Astrocyte of the hippocampus (primary cell): ENCODE results near the gene DTNBP1.
A peak's percentile ranks its signal among the peaks of the same experiment; 100 is the strongest.

Experiments
- DNase-seq: peaks from one replicate; pipeline ENCODE4 v3.0.0; 2011; ENCODE audit warnings: low read depth, low spot score

DTNBP1 gene

DNA sequence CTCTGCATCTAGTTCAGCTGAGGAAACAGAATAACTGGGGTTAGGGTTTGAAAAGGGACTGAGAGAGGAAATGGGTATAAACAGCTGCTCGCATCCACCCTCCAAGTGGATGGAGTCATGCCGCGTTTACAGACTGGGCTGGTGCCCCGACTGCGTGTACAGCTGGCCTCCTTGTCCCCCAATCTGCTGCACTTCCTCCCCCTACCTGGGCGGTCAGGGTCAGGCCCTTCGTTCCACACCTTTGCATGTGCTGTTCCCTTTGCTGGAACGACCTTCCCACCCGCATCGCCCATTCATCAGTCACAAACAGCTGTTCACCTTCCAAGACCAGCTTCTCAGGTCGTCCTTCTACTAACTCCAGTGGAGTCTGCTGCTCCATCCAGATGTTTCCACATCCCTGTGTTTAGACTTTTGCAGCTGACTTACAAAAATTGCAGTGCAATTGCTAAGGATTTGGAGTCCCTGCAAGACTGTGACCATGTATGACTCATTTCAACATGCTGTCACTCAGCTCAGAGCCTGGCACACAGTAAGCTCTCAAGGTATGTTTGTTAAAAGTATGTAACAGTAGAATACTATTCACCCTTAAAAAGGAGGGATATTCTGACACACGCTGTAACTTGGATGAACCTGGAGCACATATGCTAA, 129.3 kb downstream of the DTNBP1 start:
- DNase-seq: no peak

DNA sequence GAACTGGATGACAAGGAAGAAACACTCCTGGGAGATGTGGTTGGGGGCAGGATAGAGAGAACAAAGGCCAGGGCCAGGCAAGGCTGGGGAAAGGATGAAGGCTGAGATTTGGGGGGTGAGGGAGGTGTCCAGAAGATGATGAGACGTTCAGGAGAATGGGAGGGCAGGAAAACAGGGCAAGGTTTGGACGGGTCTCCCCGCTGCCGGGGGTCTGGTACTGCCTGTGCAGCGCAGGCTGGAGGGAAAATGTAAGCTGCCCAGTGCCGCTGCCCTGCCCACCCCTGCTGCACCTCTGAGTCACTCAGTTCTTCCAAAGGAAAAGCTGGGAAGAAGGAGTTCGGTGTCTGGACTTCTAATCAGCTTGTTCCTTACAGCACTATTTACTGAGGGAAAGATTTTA, 130.9 kb downstream of the DTNBP1 start:
- DNase-seq: no peak

DNA sequence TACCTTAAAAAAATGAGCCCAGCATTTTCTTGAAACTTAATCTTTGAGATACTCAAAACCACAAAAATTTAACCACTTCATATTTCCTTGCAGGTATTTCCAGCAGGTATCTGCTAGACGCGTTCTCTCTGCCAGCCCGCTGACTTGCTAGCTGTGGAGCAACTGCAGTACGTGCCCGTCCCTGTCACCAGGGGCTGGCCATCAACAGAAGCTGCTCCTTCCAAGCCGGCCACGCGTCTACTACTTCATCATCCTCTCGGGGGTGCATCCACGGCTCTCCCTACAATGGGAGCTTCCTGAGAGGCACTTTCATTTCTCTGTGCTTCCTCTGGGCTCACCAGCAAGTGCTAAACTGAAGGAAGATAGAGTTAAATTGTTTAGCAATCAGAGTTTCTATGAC, 132.4 kb downstream of the DTNBP1 start:
- DNase-seq: no peak

DNA sequence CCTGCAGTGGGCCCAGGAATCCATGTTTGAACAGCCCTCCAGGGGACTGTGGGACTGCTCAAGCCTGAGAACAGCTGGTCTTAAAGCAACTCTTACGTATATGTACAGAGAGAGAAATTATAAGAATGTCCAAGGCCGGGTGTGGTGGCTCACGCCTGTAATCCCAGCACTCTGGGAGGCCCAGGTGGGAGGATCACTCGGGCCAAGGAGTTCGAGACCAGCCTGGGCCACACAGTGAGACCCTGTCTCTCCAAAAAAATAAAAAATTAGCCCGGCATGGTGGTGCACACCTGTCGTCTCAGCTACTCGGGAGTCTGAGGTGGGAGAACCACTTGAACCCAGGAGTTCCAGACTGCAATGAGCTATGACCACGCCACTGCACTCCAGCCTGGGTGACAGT, 134.0 kb downstream of the DTNBP1 start:
- DNase-seq: no peak

DNA sequence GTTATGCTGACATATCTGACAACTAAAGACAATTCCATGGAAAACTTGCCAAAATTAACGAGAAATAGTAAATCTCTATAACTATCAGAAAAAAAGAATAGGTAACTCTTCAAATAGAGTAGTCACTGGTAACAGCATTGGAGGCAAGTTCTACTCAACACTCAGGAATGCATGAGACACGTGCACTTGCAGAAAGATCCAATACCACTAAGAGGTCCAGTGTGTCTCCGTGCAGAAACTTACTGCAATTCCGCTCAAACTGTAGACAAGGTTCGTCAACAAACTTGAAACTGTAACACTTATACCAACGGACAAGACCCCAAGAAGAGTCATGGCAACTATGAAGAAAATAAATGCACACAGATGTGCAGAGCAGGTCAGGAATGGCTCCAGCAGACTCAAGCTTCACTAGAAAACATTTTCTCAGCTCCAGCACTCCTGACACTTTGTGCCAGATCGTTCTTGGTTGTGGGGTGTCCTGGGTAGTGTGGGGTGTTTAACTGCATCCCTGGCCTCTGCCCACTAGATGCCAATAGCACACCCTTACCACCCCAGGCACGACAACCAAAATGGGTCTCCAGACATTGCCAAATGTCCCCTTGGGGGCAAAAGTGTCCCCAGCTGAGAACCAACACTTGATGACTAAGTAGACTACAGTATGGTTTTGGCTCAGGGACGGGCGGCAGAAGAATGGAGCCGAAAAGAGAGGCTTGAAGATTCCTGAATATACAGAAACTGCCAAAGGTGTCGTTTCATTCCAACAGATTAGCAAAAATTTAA, 134.8 kb downstream of the DTNBP1 start:
- no peak for DNase-seq

DNA sequence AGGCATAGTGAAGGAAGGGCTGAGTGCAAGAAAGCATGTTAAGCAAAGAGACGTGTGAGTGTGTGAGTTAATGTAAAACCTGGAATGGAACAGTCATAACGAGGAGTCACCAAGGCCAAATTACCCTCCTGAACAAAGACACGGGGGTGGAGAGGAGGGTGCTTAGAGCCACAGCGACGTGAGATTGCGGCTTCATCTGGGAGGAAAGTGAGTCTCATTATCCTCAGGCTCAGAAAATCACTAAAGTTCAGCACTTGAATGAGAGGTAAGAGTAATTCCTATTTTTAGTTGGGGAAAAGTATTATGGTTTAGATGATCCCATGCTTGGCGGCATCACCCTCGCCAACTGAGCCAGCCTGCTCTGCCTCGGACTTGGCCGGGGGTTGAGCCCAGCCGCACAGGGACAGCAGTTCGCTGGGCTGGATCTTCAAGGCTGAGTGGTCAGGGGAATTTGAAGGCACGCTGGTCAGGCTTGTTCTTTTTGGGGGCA, 136.6 kb downstream of the DTNBP1 start:
- no peak for DNase-seq

DNA sequence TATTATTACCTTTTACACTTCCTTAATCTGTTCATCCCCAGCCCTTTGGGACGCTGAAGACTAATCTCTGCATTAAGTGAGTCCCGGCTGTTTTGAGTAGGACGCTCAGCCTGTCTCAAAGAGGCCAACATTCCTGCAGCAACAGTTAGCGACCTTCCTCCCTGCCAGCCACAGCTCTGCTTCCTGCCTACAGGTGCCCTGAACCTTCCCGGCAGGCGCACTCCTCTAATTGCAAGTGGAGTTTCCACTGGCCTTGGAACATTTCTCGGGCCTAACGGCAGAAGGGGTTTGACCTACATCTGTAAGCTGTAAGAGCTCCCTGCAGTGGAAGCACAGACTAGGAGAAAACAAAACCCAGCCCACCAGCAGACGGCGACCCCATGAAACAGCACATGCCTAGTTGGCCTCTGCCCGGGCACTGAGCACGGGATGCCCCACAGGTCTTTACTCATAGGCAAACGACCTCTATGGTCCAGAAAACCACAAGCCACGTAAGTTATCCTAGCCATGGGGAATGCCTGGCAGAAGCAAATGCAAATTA, 137.9 kb downstream of the DTNBP1 start:
- DNase-seq: no peak

DNA sequence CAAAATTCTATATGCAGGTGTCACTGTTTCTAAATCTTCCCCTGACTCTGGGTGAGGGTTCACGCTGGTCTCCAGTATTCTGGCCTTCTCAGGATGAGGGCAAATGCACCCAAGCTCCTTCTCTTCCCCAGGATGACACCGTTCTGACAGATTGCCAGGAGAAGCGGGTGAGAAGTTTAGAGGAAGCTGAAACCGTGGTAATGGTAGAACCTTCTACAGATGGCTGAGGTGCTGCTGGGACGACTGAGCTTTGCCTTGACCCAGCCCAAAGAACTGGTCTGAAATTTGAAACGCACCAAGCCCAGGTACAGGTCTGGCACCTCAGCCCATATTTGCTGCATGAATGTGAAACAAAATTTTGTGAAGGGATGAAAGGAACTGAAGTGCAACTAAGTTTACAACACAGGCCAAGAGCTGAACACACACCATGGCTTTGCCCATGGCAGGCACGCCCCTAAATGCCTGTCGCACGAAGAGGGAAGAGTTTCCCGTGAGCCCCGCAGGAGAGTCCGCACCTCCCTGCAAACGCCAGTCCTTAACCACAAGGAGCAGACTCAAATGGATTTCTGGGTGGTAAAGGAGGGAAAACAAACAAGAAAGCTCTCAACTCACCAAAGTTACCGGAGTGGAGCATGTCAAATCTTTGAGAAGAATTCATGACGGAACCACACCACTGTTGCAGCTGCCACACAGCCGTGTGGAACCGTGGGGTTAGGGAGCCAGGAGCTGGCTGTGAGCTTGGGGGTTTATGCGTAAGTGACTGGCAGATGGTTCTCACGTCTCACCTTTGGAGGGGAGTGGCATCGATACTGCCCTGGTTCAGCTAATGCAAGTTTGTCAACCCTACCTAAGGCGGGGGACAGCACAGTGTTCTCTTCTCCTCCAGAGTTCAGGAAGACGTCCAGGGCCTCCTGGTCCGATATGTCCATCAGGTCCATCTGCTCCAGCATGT, 138.9 kb downstream of the DTNBP1 start:
- no peak for DNase-seq

DNA sequence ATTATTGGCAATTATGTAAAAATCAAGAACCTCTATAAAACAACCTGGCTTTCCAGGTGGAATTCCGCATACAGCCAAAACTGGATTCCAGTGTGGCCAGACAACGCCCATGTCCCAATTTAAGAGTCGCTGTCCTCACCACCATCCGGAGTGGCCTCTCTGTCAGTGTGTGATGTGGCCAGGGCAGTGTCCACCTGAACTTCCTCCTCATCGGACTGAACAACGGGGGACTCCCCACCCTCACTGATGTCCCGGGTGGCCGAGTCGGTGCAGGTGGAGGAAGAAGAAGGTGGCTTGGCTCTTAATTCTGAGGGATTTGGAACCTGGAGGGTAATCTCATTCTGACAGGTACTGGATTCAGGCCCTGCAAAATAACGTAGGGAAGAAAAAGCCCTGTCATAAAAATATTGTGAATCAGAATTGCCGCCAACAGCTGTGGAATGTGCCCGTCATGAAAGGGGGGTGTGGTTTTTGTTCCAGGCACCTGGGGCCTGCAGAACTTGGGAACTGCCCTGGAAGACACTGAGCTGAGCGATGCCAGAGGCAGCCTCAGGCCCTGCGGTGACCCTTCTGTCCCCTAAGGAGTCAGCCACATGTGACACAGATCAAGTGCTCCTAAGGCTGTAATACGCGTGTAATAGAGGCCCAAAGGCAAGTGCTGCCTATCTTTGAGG, 139.8 kb downstream of the DTNBP1 start:
- DNase-seq: no peak

DNA sequence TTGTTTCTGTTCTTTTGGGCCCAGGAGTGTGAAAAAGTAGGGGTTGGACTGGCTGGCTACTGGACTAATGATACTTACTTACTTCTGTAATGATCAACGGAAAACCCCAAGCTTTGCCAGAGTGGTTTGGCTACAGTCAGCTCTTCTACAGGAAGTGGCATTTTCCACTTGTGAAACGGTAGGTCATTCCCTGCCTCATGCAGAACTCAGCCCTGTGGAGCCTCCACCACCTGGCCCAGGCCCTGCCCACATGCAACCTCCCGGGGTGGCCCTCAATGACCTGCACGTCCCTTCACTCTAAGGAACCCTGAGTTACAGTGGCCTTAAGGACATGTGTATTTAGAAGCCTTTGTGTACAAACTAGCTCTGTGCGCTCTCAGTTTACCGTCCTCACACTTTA, 140.4 kb downstream of the DTNBP1 start:
- no peak for DNase-seq

DNA sequence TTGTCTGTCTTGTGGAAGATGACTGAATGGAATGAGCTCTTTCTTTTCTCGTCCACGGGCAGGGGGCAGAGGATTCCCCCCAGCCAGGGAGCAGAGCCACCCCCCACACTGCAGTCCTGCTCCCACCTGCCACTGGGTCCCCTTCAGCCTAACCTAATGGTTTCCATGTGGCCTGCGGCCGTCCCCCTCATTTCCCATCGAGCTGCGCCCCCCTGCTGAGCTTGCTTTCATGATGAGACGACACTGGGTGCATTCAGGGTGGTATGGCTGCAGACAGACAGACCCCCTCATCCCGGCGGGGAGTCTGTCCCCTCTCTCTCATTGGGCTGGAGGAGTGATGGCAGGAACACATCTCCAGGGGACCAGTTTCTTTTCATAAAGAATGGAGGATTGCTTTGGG, 140.8 kb downstream of the DTNBP1 start:
- no peak for DNase-seq

DNA sequence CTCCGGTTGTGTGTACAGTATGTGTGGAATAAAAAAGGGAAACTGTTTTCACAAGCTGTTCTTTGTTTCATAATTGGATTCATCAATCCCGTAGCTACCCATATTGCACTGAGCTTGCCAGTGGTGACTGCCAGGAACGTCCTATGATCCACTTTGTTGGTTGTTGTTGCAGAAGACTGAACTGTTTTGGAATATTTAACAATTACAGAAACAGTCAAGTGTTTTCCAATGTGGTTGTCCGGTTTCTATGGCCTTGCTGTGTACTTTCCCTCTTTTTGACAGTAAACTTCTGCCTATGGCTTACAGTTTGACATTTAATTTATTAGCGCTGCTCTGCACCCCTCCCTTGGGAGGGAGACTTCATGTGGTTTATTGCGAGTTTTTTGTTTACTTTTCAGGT, 141.2 kb downstream of the DTNBP1 start:
- no peak for DNase-seq

DNA sequence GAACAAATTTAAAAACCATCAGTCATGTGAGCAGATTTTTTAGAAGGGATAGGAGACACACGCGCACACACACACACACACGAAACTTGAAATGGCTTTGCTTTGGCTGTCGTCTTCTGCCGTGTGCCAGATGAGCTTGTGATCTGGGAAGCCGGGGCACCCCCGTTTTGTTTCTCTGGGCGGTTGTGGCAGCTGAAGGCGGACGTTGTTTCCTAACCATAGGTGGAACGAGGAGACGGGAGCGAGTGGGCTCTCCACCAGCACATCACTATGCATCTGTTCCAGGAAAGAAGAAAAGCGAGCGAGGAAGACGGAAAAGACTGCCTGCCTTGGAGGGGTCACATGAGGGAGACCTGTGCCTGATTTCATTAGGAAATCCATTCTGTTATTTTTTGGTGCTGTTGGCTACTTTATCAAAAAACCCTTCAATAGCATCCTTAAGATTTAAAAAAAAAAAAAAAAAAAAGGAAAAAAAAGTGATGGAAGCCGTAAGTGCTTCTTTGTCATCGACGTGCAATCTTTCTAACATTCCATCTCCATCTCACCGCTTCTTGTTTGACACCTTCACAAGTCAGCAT, 142.1 kb downstream of the DTNBP1 start:
- no peak for DNase-seq

DNA sequence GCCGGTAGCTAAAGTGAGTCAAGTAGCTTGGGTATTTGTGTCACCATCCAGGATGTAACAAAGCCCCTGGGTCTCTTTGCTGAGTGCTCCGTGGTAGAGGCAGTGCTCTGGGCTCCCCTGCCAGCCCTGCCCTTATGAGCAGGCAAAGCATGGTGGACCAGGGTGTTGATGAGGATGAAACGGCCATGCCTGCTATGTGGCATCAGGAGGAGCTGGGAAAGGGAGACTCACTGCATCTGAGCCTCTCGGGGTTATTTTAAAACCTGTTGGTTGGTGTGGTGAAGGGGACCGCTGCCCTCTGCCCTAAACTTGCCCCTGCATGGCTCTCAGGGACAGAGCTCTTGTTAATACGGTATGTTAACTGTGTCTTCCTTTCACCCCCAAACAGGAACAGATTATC, 143.1 kb downstream of the DTNBP1 start:
- DNase-seq: no peak

DNA sequence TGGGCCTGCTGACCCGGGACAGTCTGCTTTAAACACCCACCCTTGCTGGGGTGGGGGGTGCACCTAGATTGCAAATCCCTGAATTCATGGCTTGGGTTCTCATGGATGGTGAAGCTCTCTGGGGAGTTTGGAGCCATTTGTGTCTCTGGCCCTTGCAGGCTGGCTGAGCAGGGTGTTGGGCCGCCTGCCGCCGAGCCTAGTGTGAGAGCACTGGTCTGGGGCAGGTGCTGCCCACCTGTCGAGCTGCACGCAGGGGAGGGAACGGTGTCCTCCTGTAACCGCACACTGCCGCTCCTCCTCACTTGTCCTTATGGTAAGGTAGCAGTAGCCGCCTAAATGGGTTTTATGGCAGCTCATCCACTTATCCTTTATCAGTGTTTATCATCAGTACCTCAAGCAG, 143.9 kb downstream of the DTNBP1 start:
- DNase-seq: no peak

DNA sequence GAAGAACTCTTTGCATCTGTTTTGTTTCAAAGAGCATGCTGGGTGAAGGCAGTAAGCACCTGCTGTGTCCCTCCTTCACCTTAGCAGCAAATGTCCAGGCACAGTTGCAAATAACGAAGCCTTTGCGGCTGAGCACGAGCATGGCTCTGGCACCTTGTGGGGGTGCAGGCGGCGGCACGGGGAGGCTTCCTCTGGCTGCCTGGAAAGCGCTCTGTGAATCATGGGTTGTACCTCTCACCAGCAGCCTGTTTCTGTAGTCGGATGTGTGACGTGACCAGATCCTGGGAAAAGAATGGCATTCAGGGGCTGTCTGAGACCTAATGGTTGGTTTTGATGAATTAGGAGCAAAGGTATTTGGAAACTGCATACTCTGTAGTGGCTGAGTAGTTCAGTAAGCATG, 144.8 kb downstream of the DTNBP1 start:
- peak; percentile 77 for DNase-seq

DNA sequence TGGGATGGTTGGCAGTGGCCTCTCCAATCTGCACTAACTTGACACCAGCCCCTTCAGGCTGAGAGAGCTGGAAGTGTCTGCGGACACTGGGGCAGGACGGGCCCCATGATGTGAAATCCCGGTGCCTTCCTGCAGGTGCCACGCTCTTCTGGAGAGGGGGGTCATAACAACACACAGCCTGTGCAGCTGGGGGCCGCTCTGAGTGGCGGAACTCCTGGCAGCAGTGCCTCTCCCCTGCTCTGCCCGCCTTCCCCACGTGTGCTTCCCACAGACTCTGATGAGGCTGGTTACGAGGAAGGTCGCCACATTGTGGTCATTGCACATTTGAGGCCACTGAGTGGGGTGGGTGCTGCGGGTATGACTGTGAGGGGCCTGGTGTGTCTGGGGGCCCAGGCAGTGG, 145.2 kb downstream of the DTNBP1 start:
- no peak for DNase-seq

DNA sequence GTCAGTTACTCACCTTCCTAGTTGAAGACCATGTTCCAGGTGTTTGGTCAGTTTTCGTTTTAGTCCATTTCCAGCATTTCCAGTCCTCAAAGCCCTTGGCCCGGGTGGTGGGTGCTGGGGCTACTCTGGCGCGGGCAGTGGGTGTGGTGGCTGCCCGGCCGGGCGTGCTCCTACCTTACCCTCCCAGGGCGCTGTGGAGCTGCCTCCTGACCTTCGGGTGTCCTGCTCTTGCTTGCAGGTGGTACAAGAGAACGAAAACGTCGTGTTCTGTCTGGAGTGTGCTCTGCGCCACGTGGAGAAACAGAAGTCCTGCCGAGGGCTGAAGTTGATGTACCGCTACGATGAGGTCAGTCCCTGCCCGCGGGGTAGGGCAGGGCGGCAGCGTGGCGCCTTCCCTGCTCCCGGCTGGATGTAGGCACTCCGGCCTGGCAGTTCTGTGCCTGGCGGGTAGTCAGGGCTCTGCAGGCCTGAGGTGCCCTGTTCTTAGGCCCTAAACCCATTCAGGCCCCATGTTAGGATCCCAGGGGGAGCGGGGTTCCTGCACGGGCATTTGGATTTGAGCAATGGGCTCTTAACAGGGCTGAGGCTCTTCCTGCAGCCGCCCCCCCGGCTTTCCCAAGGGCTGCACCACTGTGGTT, 145.8 kb downstream of the DTNBP1 start:
- no peak for DNase-seq

DNA sequence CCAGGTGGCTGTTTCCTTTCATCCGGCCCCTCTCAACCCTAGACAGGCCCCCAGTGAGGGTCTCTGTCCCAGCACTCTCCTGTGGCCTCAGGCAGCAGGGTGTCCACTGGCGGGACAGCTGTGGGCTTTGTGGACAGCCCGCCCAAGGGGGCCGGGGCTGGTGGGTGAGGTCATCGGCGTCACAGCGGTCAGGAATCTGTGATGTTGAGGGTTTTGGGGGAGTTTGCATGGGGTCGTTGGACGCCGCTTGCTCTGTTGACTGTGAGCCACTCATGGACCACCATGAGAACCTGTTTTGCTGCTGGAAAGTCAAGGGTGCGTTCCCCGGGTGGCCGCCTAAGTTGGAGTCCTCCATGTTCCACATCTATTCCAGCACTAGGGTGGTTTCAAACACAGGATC, 146.4 kb downstream of the DTNBP1 start:
- no peak for DNase-seq

DNA sequence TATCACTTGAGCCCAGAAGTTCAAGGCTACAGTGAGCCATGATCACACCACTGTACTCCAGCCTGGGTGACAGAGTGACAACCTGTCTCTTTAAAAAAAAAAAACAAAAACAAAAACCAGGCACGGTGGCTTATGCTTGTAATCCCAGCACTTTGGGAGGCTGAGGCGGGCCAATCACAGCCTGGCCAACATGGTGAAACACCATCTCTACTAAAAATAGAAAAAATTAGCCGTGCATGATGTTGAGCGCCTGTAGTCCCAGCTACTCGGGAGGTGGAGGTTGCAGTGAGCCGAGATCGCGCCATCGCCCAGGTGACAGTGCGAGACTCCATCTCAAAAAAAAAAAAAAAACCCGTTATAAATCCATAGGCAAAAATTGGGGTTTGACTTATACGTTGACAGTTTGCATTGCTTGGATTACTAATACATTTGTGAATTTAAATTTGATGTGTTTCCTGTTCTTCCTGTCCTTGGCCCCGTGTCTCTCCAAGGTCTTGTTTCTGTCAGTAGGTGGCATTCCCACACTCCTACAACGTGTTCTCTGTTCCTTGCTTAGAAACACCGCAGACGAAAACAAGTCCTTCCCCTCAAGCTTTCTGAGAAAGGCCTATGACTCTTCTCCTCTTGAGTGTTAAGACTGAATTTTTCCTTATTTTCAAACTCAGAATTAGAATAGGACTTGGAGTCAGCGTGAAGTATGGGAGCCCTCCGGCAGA, 147.0 kb downstream of the DTNBP1 start:
- DNase-seq: no peak
